Measurements from ENCODE around the gene GLTP.

DNA sequence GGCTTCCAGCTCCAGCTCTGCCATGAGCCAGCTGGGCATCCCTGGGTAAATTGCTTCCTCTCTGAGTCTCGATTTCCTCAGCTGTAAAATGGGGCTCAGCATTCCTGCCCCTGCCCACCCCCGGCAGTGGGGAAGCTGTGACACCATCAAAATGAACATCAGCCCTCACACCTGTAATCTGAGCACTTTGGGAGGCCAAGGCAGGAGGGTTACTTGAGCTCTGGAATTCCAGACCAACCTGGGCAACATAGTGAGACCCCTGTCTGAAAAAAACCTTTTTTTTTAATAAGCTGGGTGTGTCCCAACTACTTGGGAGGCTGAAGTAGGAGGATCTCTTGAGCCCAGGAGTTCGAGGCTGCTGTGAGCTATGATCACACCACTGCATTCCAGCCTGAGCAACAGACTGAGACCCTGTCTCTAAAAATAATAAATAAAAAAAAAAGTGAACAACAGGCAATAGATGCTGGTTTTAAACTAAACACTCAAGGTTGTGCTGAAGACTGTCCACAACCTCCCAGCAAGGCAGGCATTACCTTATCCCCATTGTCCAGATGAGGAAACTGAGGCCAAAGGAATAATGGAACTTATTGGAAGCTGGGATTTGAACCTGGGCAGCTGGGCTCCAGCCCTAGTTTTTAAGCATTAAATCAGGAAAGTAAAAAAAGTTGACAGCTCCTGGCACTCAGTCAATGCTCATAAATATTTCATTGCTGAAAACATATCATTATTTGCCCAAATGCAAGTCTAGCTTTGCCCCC lies 51.4 kb downstream of the GLTP start:
- TF ChIP-seq, protein P1, sequence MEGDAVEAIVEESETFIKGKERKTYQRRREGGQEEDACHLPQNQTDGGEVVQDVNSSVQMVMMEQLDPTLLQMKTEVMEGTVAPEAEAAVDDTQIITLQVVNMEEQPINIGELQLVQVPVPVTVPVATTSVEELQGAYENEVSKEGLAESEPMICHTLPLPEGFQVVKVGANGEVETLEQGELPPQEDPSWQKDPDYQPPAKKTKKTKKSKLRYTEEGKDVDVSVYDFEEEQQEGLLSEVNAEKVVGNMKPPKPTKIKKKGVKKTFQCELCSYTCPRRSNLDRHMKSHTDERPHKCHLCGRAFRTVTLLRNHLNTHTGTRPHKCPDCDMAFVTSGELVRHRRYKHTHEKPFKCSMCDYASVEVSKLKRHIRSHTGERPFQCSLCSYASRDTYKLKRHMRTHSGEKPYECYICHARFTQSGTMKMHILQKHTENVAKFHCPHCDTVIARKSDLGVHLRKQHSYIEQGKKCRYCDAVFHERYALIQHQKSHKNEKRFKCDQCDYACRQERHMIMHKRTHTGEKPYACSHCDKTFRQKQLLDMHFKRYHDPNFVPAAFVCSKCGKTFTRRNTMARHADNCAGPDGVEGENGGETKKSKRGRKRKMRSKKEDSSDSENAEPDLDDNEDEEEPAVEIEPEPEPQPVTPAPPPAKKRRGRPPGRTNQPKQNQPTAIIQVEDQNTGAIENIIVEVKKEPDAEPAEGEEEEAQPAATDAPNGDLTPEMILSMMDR (IDR thresholded peaks at IDR 0.05): no peak
- TF ChIP-seq POLR2A (IDR thresholded peaks at IDR 0.05; ENCODE audit: low read length): no peak
- TF ChIP-seq, protein P2, sequence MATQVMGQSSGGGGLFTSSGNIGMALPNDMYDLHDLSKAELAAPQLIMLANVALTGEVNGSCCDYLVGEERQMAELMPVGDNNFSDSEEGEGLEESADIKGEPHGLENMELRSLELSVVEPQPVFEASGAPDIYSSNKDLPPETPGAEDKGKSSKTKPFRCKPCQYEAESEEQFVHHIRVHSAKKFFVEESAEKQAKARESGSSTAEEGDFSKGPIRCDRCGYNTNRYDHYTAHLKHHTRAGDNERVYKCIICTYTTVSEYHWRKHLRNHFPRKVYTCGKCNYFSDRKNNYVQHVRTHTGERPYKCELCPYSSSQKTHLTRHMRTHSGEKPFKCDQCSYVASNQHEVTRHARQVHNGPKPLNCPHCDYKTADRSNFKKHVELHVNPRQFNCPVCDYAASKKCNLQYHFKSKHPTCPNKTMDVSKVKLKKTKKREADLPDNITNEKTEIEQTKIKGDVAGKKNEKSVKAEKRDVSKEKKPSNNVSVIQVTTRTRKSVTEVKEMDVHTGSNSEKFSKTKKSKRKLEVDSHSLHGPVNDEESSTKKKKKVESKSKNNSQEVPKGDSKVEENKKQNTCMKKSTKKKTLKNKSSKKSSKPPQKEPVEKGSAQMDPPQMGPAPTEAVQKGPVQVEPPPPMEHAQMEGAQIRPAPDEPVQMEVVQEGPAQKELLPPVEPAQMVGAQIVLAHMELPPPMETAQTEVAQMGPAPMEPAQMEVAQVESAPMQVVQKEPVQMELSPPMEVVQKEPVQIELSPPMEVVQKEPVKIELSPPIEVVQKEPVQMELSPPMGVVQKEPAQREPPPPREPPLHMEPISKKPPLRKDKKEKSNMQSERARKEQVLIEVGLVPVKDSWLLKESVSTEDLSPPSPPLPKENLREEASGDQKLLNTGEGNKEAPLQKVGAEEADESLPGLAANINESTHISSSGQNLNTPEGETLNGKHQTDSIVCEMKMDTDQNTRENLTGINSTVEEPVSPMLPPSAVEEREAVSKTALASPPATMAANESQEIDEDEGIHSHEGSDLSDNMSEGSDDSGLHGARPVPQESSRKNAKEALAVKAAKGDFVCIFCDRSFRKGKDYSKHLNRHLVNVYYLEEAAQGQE (IDR thresholded peaks at IDR 0.05): no peak
- no peak for TF ChIP-seq CHD2 (IDR thresholded peaks at IDR 0.05; ENCODE audit: low read length, partially characterized antibody)
- TF ChIP-seq JUN (IDR thresholded peaks at IDR 0.05): no peak
- TF ChIP-seq SMC3 (IDR thresholded peaks at IDR 0.05): no peak
- TF ChIP-seq CHD4 (IDR thresholded peaks at IDR 0.05; ENCODE audit: borderline replicate concordance): no peak
- no peak for TF ChIP-seq MYC (IDR thresholded peaks at IDR 0.05; ENCODE audit: borderline replicate concordance, low read length)
- no peak for TF ChIP-seq EP300 (IDR thresholded peaks at IDR 0.05)
- TF ChIP-seq, protein P3, sequence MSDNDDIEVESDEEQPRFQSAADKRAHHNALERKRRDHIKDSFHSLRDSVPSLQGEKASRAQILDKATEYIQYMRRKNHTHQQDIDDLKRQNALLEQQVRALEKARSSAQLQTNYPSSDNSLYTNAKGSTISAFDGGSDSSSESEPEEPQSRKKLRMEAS (IDR thresholded peaks at IDR 0.05): no peak
- TF ChIP-seq, protein P4, sequence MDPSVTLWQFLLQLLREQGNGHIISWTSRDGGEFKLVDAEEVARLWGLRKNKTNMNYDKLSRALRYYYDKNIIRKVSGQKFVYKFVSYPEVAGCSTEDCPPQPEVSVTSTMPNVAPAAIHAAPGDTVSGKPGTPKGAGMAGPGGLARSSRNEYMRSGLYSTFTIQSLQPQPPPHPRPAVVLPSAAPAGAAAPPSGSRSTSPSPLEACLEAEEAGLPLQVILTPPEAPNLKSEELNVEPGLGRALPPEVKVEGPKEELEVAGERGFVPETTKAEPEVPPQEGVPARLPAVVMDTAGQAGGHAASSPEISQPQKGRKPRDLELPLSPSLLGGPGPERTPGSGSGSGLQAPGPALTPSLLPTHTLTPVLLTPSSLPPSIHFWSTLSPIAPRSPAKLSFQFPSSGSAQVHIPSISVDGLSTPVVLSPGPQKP (IDR thresholded peaks at IDR 0.05; ENCODE audit: low read depth, low read length): no peak
- TF ChIP-seq MAFK (IDR thresholded peaks at IDR 0.05; ENCODE audit: partially characterized antibody): no peak
- no peak for TF ChIP-seq MAZ (IDR thresholded peaks at IDR 0.05; ENCODE audit: borderline replicate concordance, low read depth, low read length)
- TF ChIP-seq BHLHE40 (IDR thresholded peaks at IDR 0.05; ENCODE audit: low read depth, low read length): no peak
